Body of pancreas (tissue), 4 donors: ENCODE data around the gene TMEM86B.

Experiments
- CTCF ChIP-seq, 7 experiments: fragments of 450-650 bp in 4 of 7; fragments of 200-600 bp in 3 of 7; sonication (generic) in 3 of 7; IDR thresholded peaks; one replicate each; pipeline ENCODE4 v1.5.1; 2016 to 2019; ENCODE audit warnings: antibody characterized with exemption in 7 of 7
- POLR2A ChIP-seq, 3 donors: fragments of 450-650 bp; IDR thresholded peaks; one replicate each; pipeline ENCODE4 v1.6.1; 2016; ENCODE audit warnings: antibody characterized with exemption in 3 of 3, mild to moderate bottlenecking in 2 of 3

- TF ChIP-seq CTCF (IDR thresholded peaks at IDR 0.05) (no peak), POLR2A (IDR thresholded peaks at IDR 0.05) (no peak)
Measured at GRCh38 chr19:55224038-55224665, 4.4 kb downstream of the TMEM86B start.
